Raji (cell line): ENCODE measurements around the gene PLD1.

Experiments used
- POLR2A ChIP-seq: IDR thresholded peaks from 2 replicates; pipeline ENCODE4 v1.6.1; 2011; ENCODE audit warnings: low read depth, low read length, control low read depth; ENCODE audit not compliant: insufficient read depth

Gene PLD1

DNA sequence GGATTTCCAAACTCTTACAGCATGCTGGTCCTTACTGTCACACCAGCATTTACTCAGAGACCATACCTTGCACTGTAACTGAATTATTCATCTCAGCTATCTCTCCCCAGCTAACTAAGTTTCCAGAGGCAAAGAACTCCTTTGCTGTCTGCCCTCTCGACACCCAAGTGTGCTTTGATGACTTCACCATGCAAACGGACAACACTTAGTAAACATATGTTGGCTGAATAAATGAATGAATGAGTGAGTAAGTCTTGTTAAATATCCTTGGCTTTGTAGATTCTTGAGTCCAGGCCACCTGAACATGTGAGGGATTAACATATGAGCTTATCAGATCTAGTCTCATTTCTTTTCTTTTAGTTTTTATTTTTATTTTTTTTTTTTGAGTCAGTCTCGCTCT lies 138.2 kb downstream of the PLD1 start:
- TF ChIP-seq POLR2A, result no peak

DNA sequence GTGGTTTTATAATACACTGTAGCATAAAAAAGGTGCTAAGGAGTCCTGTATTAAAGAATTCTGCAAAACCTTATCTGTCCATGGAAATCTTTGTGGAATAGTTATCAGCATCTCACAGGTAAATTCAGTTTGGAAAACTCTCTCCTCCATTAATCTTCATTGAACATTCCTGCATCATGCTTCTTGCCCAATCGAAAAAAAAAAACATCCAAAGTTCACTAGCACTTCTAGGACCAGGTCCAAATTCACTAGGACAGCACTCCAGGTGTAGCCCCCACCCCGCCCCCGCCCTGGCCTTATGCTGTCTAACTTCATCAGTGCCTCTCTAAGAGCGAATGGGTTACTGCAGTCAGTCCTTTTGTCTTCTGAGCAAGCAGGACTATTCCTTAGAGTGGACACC lies 138.6 kb downstream of the PLD1 start:
- no peak for TF ChIP-seq POLR2A

DNA sequence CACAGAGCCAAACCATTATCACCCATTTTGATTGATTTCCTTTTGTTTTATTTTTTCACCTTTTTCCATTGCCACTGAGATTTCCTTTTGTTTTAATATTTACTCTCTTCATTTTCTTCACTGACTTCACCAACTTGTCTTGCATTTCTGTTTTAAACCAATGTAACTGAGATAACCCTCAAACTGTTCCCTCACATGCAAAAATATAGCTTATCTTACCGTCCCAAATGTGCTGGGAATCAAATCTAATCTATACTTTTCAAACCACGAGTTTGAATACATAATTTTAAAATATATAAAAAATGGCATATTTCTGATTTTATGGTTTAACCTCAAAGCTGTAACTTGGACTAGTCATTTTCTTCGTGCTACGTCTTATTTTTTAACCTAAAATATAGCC lies 143.8 kb downstream of the PLD1 start:
- TF ChIP-seq POLR2A, result no peak

DNA sequence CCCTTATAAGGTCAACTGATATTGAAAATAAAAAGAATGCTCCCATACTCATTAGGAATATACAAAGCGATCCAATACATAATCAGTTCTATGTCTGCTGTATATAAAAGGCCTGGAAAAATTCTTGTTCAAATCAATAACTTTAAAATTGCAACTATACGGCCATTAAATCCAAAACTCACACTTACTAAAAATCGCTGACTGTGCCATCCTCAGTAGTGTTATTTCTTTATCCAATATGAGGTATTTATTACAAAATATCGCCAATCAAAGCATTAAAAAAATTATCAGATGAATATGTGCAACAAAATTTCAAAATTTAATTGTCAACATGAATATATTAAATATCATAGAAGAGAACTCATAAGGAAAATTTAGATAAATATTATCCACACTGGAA lies 146.5 kb downstream of the PLD1 start:
- no peak for TF ChIP-seq POLR2A

DNA sequence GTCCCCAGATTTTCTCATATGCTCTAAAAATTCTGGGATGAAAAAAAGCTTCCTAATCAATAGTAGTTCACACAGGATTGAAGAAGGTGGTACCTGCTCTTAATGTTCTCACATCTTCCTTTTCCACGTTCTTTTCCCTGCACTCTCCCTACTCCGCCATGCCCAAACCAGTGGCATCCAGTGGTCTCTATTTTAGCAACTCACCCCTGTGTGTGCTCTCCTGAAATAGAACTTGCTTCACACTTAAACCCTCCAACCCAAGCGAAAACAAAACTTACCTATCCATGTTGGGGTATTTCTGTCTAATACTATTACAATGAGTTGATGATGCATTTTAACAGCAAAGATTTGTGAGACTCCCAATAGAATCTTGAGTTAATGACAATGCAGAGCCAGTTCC lies 148.8 kb downstream of the PLD1 start:
- TF ChIP-seq POLR2A, result no peak

DNA sequence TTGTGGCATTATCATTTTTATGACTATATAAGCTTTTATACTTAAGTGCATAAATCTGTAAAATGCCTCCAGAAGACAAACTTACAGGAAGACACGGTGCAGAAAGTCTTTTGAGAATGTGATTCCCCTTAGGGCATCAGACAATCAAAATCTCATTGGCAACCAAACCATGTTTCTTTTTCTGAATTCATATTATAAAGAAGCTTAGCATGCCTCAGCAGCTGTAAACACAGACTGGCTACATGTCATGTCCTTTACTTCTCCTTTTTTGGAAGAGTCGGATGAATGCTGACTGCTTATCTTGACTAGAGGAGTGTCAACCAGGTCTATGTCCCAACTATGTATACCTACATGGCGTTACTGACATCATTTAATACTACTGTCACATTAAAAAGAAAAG lies 150.1 kb downstream of the PLD1 start:
- TF ChIP-seq POLR2A, result no peak

DNA sequence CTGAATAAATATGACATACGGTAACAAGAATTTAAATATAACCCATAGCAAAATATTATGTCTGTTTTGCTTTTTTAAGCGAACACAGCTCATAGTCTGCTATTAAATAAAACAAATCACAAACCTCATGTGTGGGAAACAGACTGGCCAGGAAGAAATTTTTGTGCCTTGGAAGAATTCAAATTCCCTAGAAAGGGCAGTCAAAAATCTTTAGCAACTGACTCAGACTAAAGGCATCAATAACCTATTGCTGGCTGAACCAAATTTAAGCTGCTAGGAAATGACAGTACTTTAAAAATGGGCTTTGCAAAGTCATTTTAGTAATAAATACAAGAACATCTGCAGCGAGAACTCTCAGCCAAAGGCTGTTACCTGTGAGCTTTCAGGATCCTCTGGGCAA lies 151.4 kb downstream of the PLD1 start:
- TF ChIP-seq POLR2A, result no peak

DNA sequence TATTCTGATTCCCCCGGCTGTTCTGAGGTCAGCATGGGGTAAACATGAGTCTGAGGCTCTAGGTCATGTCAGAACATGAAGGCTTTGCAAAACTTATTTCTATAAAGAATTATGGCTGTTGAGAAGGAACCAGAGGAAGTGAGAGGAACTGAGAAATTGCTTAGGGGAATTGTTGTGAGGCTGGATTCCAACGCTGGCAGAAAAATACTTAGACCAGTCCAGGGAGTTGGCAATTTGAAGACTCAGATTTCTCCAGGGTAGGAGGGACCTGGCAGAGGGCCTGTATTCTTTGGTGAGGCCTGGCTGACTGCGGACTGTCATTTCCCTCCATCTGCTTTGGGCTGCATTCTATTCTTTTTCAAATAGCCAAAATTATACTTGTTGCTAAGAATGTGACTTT lies 155.5 kb downstream of the PLD1 start:
- TF ChIP-seq POLR2A, result no peak

DNA sequence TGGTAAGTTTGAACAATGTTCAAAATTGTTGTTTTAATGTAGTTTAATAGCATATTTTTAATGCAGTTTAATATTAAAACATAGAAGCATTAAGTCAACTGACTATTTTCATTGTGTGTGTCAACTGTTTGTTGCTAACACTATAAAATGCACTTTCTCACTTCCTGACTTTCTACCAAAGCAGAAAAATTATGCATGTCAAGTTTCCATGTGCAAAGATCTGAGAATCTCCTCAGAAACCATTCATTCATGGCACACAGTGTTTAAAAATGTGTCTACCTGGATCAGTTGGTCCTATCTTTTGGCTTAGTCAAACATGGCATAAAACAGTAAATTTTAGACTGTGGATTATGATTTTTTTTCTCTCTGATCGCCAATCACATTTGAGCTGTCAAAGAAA lies 156.0 kb downstream of the PLD1 start:
- TF ChIP-seq POLR2A, result no peak

DNA sequence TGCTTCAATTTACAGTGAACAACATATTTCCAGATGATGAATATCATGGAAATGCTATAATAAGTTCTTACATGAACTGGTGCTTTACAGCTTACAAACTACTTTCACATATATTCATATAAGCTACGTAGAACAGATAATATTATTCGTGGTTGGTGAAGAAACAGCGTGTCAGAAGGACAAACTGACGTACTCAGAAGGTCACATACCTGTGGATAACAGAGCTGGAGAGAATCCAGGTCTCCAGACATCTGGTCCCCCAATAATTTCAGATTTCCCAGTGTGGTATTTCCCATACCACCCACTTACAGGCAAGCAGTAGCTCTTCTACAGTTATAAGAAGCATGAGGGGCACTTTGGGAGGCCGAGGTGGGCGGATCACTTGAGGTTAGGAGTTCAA lies 156.6 kb downstream of the PLD1 start:
- no peak for TF ChIP-seq POLR2A

DNA sequence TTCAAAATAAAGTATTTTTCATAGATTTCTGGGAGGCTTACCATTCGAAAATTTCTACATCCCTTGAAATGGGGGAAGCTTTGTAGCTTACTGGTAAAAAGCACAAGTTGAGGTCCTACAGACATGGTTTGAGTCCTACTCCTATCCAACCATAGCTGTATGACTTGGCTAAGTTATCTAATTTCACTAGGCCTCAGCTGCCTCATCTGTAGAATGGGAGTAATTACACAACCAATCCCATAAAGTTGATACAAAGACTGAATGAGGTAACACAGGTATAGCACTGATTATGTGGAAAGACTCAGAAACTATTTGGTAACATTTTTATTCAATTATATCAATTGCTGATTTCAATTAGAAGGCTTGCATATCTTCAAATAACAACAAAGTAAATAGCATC lies 157.4 kb downstream of the PLD1 start:
- TF ChIP-seq POLR2A, result no peak

DNA sequence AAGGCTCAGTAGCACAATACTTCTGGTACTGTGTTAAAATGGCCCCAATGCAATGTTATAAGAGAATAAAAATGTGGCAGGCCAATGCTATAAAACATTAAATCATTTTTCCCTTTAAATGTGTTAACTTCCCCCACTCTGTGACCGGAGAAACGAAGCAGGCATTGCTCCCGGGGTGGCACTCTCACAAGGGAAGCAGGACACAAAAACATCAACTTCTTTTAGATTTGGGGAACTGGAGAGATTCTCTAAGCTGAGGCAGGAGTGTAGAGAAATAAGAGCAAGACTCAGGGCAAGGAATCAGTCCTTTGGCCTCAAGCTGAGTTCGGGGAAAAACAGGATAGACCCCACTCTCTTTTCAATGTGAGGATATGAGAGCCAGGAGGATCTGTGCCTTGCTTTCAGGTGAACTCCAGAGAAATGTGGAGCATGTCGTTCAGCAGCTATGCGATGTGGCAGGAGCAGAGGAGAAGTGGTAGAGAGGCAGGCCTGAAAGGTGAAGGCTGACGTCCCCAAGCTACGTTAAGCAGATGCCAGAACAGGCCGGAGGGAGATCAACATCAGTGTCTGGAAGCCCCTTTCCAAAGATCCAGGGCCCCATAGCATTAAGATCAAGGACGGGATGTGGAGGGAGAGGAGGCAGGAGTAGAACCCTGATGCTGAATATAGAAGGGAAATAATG lies 160.2 kb downstream of the PLD1 start:
- TF ChIP-seq POLR2A, result no peak

DNA sequence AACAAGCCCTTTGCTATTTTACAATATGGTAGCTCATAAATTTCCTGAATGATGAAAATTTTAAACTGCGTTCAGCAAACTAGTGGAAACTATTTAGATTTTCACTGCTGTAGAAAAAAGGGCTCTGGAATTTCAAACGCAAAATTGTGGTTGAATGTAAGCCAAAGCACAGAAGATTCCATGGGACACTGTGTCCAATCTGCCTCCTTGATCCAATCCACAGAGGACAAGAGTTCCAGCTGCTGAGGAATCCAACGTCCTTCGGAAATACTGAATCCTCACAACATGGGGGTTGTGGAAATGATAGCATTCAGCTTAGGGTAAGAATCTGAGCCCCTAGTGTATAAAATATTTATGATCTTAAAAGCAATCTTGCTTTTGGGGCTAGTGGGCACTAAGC lies 161.0 kb downstream of the PLD1 start:
- TF ChIP-seq POLR2A, result no peak

DNA sequence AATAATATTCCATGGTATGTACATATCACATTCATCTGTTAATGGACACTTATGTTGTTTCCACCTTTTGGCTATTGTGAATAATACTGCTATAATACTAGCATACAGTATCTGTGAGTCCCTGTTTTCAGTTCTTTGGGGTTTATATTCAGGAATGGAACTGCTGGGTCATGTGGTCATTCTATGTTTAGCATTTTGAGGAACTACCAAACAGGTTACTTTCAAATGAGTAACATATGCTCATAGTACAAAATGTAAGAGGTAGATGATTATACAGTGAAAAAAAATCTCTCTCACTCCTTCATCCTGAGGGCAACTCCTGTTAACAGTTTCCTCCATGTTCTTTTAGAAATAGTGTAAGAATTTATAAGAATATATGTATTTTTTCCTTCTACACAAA lies 162.2 kb downstream of the PLD1 start:
- no peak for TF ChIP-seq POLR2A

DNA sequence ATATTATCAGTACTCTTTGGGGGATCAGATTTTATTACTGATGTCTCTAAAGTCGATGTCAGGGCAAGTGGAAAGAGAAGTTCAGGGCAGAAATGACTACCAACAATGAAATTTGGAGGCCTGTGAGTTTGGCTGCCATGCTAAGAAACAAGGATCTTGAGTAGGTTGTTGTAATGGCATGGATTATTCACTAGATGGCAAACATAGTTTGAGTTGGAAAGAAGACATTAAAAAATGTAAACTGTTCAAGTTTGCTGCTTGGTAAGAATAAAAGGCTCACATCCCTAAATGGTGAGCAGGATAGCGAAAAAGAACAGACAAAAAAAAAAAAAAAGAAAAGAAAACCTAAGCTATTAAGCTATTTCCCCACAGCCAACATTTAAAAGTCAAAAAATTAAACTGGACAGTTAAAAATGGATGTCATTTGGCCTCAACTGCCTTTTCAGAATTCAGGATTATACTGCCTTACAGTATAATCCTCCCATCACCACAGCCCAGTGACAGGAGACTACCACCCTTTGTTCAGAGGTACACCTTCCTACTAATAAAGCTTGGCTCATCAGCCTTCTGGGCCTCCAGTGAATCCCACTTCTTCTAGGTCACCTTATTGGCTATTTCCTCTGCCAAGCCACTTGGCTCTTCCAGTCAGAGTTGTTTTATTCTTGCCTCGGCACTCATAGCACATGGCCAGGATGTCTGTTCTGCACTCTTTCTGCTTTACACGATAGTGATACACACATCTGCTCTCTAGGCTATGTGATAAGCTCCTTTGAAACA lies 163.7 kb downstream of the PLD1 start:
- TF ChIP-seq POLR2A, result no peak

DNA sequence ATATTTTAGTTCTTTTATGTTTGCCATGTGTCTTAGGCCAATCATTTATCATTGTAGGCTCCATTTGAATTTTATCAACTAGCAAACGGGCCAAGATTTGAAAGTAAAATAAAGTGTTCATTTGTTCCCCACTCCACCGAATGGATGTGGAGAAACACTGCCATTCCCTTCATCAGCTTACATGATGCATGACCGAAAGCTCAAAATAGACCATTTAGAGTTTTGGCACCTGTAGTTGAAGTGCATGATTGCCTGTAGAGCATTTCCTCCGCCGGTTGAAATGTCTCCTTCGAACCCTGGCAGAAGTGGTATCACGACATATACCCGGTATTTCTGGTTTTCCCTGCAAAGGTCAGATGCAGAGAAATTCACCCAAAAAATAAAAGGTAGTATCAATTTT lies 165.6 kb downstream of the PLD1 start:
- TF ChIP-seq POLR2A, result no peak

DNA sequence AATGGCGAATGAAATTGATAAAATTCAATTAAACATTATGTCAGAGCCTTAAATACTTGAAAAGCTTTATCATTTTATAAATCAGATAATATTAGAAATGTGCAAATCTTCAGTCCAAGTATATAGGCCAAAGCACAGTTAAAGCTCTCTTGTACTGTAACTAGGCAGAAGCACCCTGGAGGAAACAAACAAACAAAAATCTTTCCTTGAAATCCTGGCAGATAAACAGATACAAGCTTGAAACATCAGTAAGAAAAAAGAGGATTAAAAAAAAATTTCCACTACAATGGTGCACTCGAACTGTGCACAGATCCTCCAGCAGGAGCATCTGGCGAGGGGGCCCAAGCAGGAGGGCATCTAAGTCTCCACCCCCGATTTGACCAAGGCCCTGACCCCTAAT lies 166.6 kb downstream of the PLD1 start:
- TF ChIP-seq POLR2A, result no peak
